ENCODE data around the gene LATS1. TPM values are rescaled to one million over a fixed set of nuclear protein-coding genes. Genes with fewer than 3 reads are reported as not detected.

The LATS1 gene
- total and polyA plus RNA-seq, 3 donors from 2014 or later = 17.4 to 38.7 (median 35.0) TPM

- H3K4me3 ChIP-seq = no peak overlapping the region
- H3K27me3 ChIP-seq = no peaks in the 10 kb centered on the region
- no peak overlapping the region for H3K27ac ChIP-seq
- TF ChIP-seq CTCF (IDR thresholded peaks at IDR 0.05) (no peak), POLR2A (IDR thresholded peaks at IDR 0.05) (no peak)
- DNase-seq = no peak
- no peaks in the 10 kb centered on the region for H3K36me3 ChIP-seq (ENCODE audit: low read depth, missing control alignments)
- intact Hi-C loops (cut with DNase I; ENCODE audit: low total_unique reads) = no loop called here
- peaks cover 7% of the 10 kb centered on the region for H3K4me1 ChIP-seq
- WGBS, 2 donors = 66 to 73% methylated on average over 7 of the region's 7 CpGs
- no peaks in the 10 kb centered on the region for H3K9me3 ChIP-seq
These were observed 16.2 kb downstream of the LATS1 start for GRCh38 chr6:149701714-149702113.

- Histone ChIP-seq H3K4me1 (peaks cover 7% of the 10 kb centered on the region), H3K36me3 (ENCODE audit: low read depth, missing control alignments) (no peaks in the 10 kb centered on the region), H3K27ac (no peak overlapping the region), H3K27me3 (no peaks in the 10 kb centered on the region), H3K9me3 (no peaks in the 10 kb centered on the region), H3K4me3 (no peak overlapping the region)
- no peak for DNase-seq
- 87 to 98% methylated on average over 2 of the region's 2 CpGs for WGBS, 2 donors
- TF ChIP-seq CTCF (IDR thresholded peaks at IDR 0.05) (no peak), POLR2A (IDR thresholded peaks at IDR 0.05) (no peak)
- intact Hi-C loops (cut with DNase I; ENCODE audit: low total_unique reads) = no loop called here
These were observed 18.8 kb downstream of the LATS1 start for GRCh38 chr6:149699150-149699549.

- intact Hi-C loops (cut with DNase I; ENCODE audit: low total_unique reads) = no loop called here
- H3K4me1 ChIP-seq = peaks cover 7% of the 10 kb centered on the region
- WGBS, 2 donors = 98 to 100% methylated on average over 2 of the region's 2 CpGs
These were observed 19.7 kb downstream of the LATS1 start for GRCh38 chr6:149698175-149698574.

GRCh38 chr6:149696901-149697300, 21.0 kb downstream of the LATS1 start:
- Histone ChIP-seq H3K9me3 (no peaks in the 10 kb centered on the region), H3K4me3 (no peak overlapping the region), H3K36me3 (ENCODE audit: low read depth, missing control alignments) (no peaks in the 10 kb centered on the region), H3K4me1 (peaks cover 5% of the 10 kb centered on the region), H3K27ac (no peak overlapping the region), H3K27me3 (no peaks in the 10 kb centered on the region)
- no peak for DNase-seq
- TF ChIP-seq CTCF (IDR thresholded peaks at IDR 0.05) (no peak), POLR2A (IDR thresholded peaks at IDR 0.05) (no peak)
- intact Hi-C loops (cut with DNase I; ENCODE audit: low total_unique reads) = no loop called here
- 32 to 33% methylated on average over 1 of the region's 1 CpG for WGBS, 2 donors

More at GRCh38 chr6:149698175-149698574, 19.7 kb downstream of the LATS1 start:
- no peak overlapping the region for H3K4me3 ChIP-seq
- H3K27ac ChIP-seq = no peak overlapping the region
- TF ChIP-seq CTCF (IDR thresholded peaks at IDR 0.05) (no peak), POLR2A (IDR thresholded peaks at IDR 0.05) (no peak)
- no peak for DNase-seq
- no peaks in the 10 kb centered on the region for H3K36me3 ChIP-seq (ENCODE audit: low read depth, missing control alignments)
- no peaks in the 10 kb centered on the region for H3K27me3 ChIP-seq
- no peaks in the 10 kb centered on the region for H3K9me3 ChIP-seq

GRCh38 chr6:149694921-149695320, 23.0 kb downstream of the LATS1 start:
- Histone ChIP-seq H3K27ac (no peak overlapping the region), H3K27me3 (no peaks in the 10 kb centered on the region), H3K9me3 (no peaks in the 10 kb centered on the region), H3K4me3 (no peak overlapping the region), H3K4me1 (no peaks in the 10 kb centered on the region), H3K36me3 (ENCODE audit: low read depth, missing control alignments) (no peaks in the 10 kb centered on the region)
- 78 to 82% methylated on average over 2 of the region's 2 CpGs for WGBS, 2 donors
- intact Hi-C loops (cut with DNase I; ENCODE audit: low total_unique reads) = no loop called here
- TF ChIP-seq POLR2A (IDR thresholded peaks at IDR 0.05) (no peak), CTCF (IDR thresholded peaks at IDR 0.05) (no peak)
- DNase-seq = no peak

Measured in testis (tissue), 3 donors.